Esophagus muscularis mucosa (tissue), 4 donors: ENCODE data around the gene SPSB4. TPM values are rescaled to one million over a fixed set of nuclear protein-coding genes. Genes with fewer than 3 reads are reported as not detected.

ENCODE experiments used
- DNase-seq: peaks from one replicate; pipeline ENCODE4 v3.0.0-alpha.2; 2017; ENCODE audit errors: extremely low spot score
- H3K27ac ChIP-seq, 4 donors: fragments of 200-600 bp; sonication (generic); replicated peaks in 1 of 4; 1 replicate in 3 of 4; 2 replicates in 1 of 4; pipeline ENCODE4 v1.5.1; 2016 to 2019; ENCODE audit warnings: mild to moderate bottlenecking in 1 of 4
- H3K27me3 ChIP-seq, 4 donors: fragments of 200-600 bp; sonication (generic); one replicate each; pipeline versions ENCODE4 v1.5.1 to v1.6.0; 2016 to 2019
- H3K36me3 ChIP-seq, 4 donors: fragments of 200-600 bp; sonication (generic); one replicate each; pipeline ENCODE4 v1.5.1; 2016 to 2019
- H3K4me1 ChIP-seq, 4 donors: fragments of 200-600 bp; sonication (generic); one replicate each; pipeline ENCODE4 v1.5.1; 2016 to 2019
- H3K4me3 ChIP-seq, 4 donors: fragments of 200-600 bp; sonication (generic); 1 replicate in 2 of 4; 2 replicates in 2 of 4; pipeline ENCODE4 v1.5.1; 2016 to 2019; ENCODE audit warnings: mild to moderate bottlenecking in 4 of 4, moderate library complexity in 1 of 4
- H3K9me3 ChIP-seq, 4 donors: fragments of 200-600 bp; sonication (generic); 1 replicate in 3 of 4; 2 replicates in 1 of 4; pipeline ENCODE4 v1.5.1; 2016 to 2019
- EP300 ChIP-seq: sonication (generic); formaldehyde crosslinking; IDR thresholded peaks from one replicate; pipeline ENCODE4 v1.6.1; 2017; ENCODE audit warnings: antibody characterized with exemption
- POLR2A ChIP-seq: fragments of 450-650 bp; IDR thresholded peaks from one replicate; pipeline ENCODE4 v1.6.1; 2017; ENCODE audit warnings: antibody characterized with exemption, moderate library complexity, mild to moderate bottlenecking, low read depth
- POLR2AphosphoS5 ChIP-seq, 2 donors: sonication (generic); formaldehyde crosslinking; IDR thresholded peaks; one replicate each; pipeline ENCODE4 v1.6.1; 2017; ENCODE audit warnings: antibody characterized with exemption in 2 of 2
- WGBS: methylation state at CpG from one replicate; pipeline ENCODE4 v1.1.5; 2018; 5-methylcytosine and 5-hydroxymethylcytosine counted together
- intact Hi-C: fragments of 100-400 bp; cut with DNase I; formaldehyde crosslinking; loops from one replicate; pipeline ENCODE4 v1.15.1; 2023
- total RNA-seq, 4 donors: library from RNA; depleted of rRNA; stranded (reverse); fragments of >200 nt; gene quantifications; one replicate each; pipeline versions ENCODE4 v1.1.0 to v1.2.1, GENCODE V29; 2016
- TF ChIP-seq, protein P1 (sequence below), 3 experiments: fragments of 200-600 bp in 2 of 3; fragments of 450-650 bp in 1 of 3; sonication (generic) in 2 of 3; IDR thresholded peaks; one replicate each; pipeline ENCODE4 v1.5.1; 2017 to 2019; ENCODE audit warnings: antibody characterized with exemption in 3 of 3, mild to moderate bottlenecking in 2 of 3, moderate library complexity in 1 of 3

The SPSB4 gene
- total RNA-seq, 4 donors from 2014 or later, result 0.50 to 5.4 (median 1.8) TPM

DNA sequence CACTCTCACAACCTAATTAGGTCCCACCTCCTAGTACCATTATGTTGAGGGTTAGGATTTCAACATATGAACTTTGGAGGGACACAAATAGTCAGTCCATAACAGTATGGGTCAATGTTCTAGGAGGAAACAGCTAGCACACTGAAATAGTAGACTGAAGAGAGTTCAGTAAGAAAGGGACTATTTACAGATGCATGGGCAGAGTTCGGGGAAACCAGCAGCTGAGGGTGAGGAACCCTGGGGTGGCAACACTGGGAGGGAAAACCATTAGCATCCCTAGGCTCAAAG lies 102.5 kb downstream of the SPSB4 start:
- 83% methylated on average over 1 of the region's 1 CpG for WGBS
- Histone ChIP-seq H3K4me1 (no peaks in the 10 kb centered on the region), H3K27me3 (no peaks in the 10 kb centered on the region), H3K27ac (no peak overlapping the region), H3K4me3 (no peak overlapping the region), H3K36me3 (no peaks in the 10 kb centered on the region), H3K9me3 (no peaks in the 10 kb centered on the region)
- DNase-seq, result no peak
- TF ChIP-seq, protein P1, sequence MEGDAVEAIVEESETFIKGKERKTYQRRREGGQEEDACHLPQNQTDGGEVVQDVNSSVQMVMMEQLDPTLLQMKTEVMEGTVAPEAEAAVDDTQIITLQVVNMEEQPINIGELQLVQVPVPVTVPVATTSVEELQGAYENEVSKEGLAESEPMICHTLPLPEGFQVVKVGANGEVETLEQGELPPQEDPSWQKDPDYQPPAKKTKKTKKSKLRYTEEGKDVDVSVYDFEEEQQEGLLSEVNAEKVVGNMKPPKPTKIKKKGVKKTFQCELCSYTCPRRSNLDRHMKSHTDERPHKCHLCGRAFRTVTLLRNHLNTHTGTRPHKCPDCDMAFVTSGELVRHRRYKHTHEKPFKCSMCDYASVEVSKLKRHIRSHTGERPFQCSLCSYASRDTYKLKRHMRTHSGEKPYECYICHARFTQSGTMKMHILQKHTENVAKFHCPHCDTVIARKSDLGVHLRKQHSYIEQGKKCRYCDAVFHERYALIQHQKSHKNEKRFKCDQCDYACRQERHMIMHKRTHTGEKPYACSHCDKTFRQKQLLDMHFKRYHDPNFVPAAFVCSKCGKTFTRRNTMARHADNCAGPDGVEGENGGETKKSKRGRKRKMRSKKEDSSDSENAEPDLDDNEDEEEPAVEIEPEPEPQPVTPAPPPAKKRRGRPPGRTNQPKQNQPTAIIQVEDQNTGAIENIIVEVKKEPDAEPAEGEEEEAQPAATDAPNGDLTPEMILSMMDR (IDR thresholded peaks at IDR 0.05), result no peak
- TF ChIP-seq POLR2A, result no peak
- intact Hi-C loops, result no loop called here

DNA sequence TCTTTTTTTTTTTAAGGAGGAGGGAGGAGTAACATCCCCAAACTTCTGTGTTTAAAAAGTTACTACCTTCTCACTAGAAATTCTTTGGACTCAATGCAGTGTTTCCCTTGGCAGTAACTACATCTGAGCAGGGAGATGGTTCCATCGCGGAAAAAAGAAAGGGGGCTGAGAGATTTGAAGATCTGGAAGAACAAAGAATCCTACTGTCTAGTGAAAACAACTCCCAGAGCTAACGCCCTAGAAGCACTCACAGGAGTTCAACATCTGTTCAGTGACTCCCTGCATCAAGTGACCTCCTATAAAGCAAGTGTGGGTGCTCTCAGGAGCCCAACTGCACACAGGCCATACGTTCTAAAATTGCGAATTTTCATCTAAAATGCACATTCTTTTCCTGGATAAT lies 113.7 kb downstream of the SPSB4 start:
- Histone ChIP-seq H3K4me3 (no peak overlapping the region), H3K36me3 (no peaks in the 10 kb centered on the region), H3K27me3 (no peaks in the 10 kb centered on the region), H3K27ac (no peak overlapping the region), H3K4me1 (no peaks in the 10 kb centered on the region), H3K9me3 (peaks cover 0 to 23% (median 17%) of the 10 kb centered on the region in 4 donors)
- TF ChIP-seq, protein P1 (IDR thresholded peaks at IDR 0.05), result no peak
- TF ChIP-seq EP300 (no peak), POLR2A (no peak), POLR2AphosphoS5 (IDR thresholded peaks at IDR 0.05) (no peak)
- intact Hi-C loops, result no loop called here
- 55% methylated on average over 5 of the region's 5 CpGs for WGBS
- peak; percentile 68 for DNase-seq

DNA sequence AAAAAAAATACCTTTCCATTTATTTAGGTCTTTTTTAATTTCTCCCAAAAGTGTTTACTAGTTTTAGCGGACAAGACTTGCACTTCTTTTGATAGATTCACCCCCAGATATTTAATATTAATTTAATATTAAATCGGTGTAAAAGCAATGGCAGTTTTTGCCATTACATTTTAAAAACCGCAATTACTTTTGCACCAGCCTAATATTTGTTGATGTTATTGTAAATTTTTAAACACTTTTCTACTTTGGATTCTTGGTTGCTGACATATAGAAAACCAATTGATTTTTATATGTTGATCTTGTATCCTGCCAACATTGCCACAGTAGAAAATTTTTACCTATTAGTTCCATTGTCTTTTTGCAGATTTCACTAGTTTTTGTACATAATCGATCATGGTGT lies 116.5 kb downstream of the SPSB4 start:
- no peaks in the 10 kb centered on the region for H3K36me3 ChIP-seq
- 95% methylated on average over 4 of the region's 4 CpGs for WGBS
- no peak for DNase-seq
- intact Hi-C loops, result no loop called here
- H3K27ac ChIP-seq, result no peak overlapping the region
- no peak for TF ChIP-seq POLR2A
- no peak for TF ChIP-seq POLR2AphosphoS5 (IDR thresholded peaks at IDR 0.05)
- TF ChIP-seq EP300, result no peak
- no peak overlapping the region for H3K4me3 ChIP-seq
- no peaks in the 10 kb centered on the region for H3K4me1 ChIP-seq
- H3K9me3 ChIP-seq, result peaks cover 0 to 8% (median 2%) of the 10 kb centered on the region in 4 donors
- no peaks in the 10 kb centered on the region for H3K27me3 ChIP-seq

DNA sequence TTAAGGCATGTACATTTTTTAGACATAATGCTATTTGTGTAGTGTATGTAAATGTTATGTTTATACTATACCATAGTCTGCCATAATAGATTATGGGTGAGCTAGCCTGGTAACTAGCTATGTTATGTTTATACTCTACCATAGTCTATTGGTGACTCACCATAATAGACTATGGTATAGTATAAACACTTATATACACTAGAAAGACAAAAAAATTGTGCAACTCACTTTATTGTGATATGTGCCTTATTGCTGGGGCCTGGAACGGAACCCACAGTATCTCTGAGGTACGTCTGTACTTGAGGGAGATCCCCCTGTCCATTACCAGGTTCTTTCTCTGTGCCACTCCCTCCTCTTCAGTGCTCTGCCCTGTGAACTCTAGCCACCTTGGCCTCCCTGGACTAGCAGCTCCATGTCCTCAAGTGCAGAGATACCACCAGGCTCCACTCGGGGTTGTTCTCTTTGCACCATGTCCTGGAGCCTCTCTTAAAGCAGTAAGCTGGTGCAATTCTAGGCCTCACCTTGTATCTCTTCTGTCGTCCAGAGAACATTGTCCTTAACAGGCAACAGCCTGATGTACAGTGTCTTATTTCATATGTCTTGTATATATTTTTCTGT lies 119.6 kb downstream of the SPSB4 start:
- intact Hi-C loops, result no loop called here
- no peak overlapping the region for H3K4me3 ChIP-seq
- WGBS, result 87% methylated on average over 4 of the region's 4 CpGs
- no peaks in the 10 kb centered on the region for H3K36me3 ChIP-seq
- no peaks in the 10 kb centered on the region for H3K27me3 ChIP-seq
- DNase-seq, result peak; percentile 79
- H3K9me3 ChIP-seq, result peaks cover 0 to 8% (median 2%) of the 10 kb centered on the region in 4 donors
- TF ChIP-seq EP300, result no peak
- no peak for TF ChIP-seq POLR2A
- TF ChIP-seq, protein P1 (IDR thresholded peaks at IDR 0.05), result no peak
- no peak for TF ChIP-seq POLR2AphosphoS5 (IDR thresholded peaks at IDR 0.05)
- no peaks in the 10 kb centered on the region for H3K4me1 ChIP-seq
- no peak overlapping the region for H3K27ac ChIP-seq

DNA sequence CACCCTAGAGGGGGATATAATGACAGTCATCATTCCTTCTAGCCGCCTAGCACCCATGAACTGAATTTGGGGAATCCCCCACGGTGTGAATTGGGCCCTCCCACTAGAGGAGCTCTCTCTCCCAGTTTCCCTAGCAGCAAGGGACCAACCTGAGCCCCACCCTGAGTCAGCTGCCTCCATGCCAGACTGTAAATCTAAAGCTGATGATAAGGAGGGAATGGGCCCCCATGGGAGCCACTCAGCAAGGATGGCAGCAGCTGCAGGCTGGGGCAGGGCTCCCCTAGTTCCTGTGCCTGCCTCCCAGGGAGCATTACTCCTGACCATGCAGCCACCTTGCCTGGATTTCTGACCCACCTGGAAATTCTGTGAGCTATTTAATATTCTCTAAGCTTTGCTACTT lies 123.5 kb downstream of the SPSB4 start:
- TF ChIP-seq POLR2A (no peak), POLR2AphosphoS5 (IDR thresholded peaks at IDR 0.05) (no peak), EP300 (no peak)
- TF ChIP-seq, protein P1 (IDR thresholded peaks at IDR 0.05), result no peak
- DNase-seq, result no peak
- Histone ChIP-seq H3K36me3 (no peaks in the 10 kb centered on the region), H3K9me3 (no peaks in the 10 kb centered on the region), H3K27me3 (no peaks in the 10 kb centered on the region), H3K4me1 (no peaks in the 10 kb centered on the region), H3K27ac (no peak overlapping the region), H3K4me3 (no peak overlapping the region)
- intact Hi-C loops, result no loop called here
- 67% methylated on average over 2 of the region's 2 CpGs for WGBS
